Activated T-helper 2 cell treated with anti-CD3 and anti-CD28 coated beads, Interferon-gamma antibody, Interleukin-2, Interleukin-4, amounts not matched to agents 10 μg/mL and 5 μg/mL and 100 μg/mL, durations not matched to agents 14 hours and 24 hours and 36 hours (primary cell): ENCODE measurements around the gene LDLRAD1. TPM values are rescaled to one million over a fixed set of nuclear protein-coding genes. Genes with fewer than 3 reads are reported as not detected.
"Not testable (repeated sequence)": the region's sequence is repeated elsewhere in the genome, so short reads cannot be mapped to it uniquely, and the experiment has no call there.

Source experiments
- DNase-seq: peaks from one replicate; pipeline ENCODE4 v3.0.0; 2021; ENCODE audit warnings: low spot score
- H3K27ac Mint-ChIP-seq: one replicate; pipeline ENCODE4 v1.8.0; 2021; ENCODE audit warnings: mixed read lengths
- H3K27me3 Mint-ChIP-seq: one replicate; pipeline ENCODE4 v1.8.0; 2021; ENCODE audit warnings: low read depth, mixed read lengths
- H3K36me3 Mint-ChIP-seq: one replicate; pipeline ENCODE4 v1.8.0; 2021; ENCODE audit warnings: low read depth, mixed read lengths
- H3K4me1 Mint-ChIP-seq: one replicate; pipeline ENCODE4 v1.8.0; 2021; ENCODE audit warnings: low read depth, mixed read lengths
- H3K4me3 Mint-ChIP-seq: one replicate; pipeline ENCODE4 v1.8.0; 2021; ENCODE audit warnings: low read depth, mild to moderate bottlenecking, moderate library complexity, mixed read lengths
- H3K9me3 Mint-ChIP-seq: one replicate; pipeline ENCODE4 v1.8.0; 2021; ENCODE audit warnings: mixed read lengths
- intact Hi-C: fragments of 100-400 bp; cut with micrococcal nuclease; formaldehyde crosslinking; loops from one replicate; pipeline ENCODE4 v1.15.1; 2023
- total RNA-seq: library from RNA; stranded (reverse); gene quantifications from 2 replicates; pipeline ENCODE4 v1.2.3, GENCODE V29; 2022

LDLRAD1 gene
- total RNA-seq, 1 donor from 2014 or later: not detected

DNA sequence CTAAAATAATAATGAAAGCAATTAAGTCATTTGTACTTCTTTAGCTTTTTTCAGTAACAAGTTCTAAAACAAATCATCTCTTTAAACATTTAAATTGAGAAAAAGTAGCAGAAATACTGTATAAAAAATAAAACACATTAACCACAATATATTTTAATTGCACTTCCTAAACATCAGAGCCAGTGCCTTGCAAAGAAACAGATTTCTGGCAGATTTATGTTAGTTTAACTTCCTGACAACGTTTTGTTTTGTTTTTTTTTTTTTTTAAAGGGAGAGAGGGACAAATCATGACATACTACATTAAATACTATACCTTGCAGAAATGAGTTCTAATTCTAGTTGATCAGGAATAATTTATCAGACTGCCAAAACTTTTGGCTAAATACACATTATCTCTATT is 23.8 kb upstream of the LDLRAD1 start:
- no peaks in the 10 kb centered on the region for H3K9me3 Mint-ChIP-seq
- H3K27me3 Mint-ChIP-seq: no peaks in the 10 kb centered on the region
- intact Hi-C loops: no loop called here
- H3K36me3 Mint-ChIP-seq: peaks cover 64% of the 10 kb centered on the region
- H3K4me1 Mint-ChIP-seq: peaks cover 4% of the 10 kb centered on the region
- DNase-seq: no peak
- H3K27ac Mint-ChIP-seq: no peak overlapping the region
- H3K4me3 Mint-ChIP-seq: no peak overlapping the region

DNA sequence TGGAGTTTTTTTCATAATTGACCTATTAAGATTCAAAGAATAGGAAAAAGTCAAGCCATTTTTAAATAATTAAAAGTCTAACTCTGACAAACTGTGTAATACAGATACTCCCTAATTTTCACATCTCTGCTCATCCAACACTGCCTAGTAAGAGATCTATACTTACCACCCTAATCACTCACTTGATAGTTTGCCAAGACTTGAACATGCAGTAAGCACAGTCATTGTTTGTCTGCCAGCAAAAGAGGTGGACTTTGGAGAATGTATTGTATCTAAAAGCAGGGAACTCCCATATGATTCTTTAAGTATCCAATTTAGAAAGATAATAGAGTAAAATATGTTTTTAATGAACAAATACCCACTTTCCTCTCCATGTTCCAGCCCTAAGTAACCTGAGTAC is 19.5 kb upstream of the LDLRAD1 start:
- no peak for DNase-seq
- Mint-ChIP-seq H3K4me3 (no peak overlapping the region), H3K4me1 (no peaks in the 10 kb centered on the region), H3K27me3 (no peaks in the 10 kb centered on the region), H3K36me3 (peaks cover 61% of the 10 kb centered on the region), H3K9me3 (no peaks in the 10 kb centered on the region), H3K27ac (no peak overlapping the region)
- intact Hi-C loops: no loop called here

DNA sequence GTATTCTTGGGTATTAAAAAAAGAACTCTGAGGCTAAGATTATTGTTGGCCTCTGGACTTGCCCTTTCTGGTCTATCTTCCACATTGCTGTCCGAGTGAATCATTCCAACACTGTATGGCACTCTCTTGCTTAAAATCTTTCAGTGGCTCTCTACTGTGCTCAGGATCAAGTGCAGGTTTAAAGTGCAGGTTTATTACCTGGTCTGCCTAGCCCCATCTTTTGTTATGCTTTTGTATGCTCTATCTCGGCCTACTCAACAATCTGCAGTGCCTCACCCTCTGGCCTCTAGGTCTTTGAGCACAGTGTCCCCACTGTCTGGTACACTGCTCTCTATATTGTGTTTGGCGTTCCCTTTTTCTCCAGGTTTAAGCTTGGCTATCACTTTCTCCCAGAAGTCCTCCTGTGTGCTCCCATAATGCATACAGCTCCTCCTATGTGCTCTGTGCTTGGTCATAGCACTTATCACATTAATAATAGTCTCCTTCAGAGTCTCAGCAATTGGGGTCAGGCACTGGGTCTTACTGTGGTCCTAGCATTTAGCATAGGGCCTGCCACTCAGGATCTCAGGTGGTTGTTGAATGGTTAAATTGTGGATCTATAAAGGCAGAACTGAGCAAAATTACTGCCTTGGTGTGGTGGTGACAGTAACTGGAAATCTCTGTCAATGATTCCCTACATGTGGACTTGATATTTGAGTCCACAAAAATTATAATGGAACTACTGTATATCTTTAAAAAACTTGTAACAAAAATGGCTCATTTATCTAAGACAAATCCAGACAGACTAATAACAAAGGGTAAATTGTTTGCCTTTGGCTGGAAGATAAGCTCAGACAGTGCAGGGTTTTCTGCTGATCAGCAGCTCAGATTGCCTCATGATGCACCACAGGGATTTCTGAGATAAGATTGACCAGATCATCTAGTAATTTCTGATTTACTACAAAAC is 10.6 kb upstream of the LDLRAD1 start:
- Mint-ChIP-seq H3K27ac (no peak overlapping the region), H3K4me3 (no peak overlapping the region), H3K36me3 (peaks cover 27% of the 10 kb centered on the region), H3K4me1 (no peaks in the 10 kb centered on the region), H3K27me3 (no peaks in the 10 kb centered on the region), H3K9me3 (no peaks in the 10 kb centered on the region)
- intact Hi-C loops: no loop called here
- no peak for DNase-seq

DNA sequence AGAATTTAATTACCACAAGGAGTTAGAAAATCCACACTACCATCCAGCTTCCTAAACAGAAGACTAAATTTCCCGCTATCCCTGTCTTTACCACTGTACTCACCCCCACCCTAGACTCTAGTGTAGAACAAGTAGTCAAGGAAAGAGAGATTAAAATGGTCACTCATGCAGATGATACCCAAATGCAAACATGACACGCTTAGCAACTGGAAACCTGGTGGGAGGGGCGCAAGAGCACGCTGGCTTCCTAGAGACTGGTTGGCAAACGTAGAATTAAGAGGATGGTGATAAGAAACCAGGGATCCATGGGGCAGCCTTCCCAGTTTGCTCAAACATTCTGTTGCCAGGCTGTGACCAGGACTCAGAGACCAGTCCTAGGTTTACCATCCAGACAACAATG is 9.9 kb upstream of the LDLRAD1 start:
- H3K4me1 Mint-ChIP-seq: no peaks in the 10 kb centered on the region
- H3K9me3 Mint-ChIP-seq: no peaks in the 10 kb centered on the region
- no peak for DNase-seq
- H3K4me3 Mint-ChIP-seq: no peak overlapping the region
- H3K36me3 Mint-ChIP-seq: peaks cover 22% of the 10 kb centered on the region
- H3K27me3 Mint-ChIP-seq: no peaks in the 10 kb centered on the region
- intact Hi-C loops: no loop called here
- no peak overlapping the region for H3K27ac Mint-ChIP-seq

DNA sequence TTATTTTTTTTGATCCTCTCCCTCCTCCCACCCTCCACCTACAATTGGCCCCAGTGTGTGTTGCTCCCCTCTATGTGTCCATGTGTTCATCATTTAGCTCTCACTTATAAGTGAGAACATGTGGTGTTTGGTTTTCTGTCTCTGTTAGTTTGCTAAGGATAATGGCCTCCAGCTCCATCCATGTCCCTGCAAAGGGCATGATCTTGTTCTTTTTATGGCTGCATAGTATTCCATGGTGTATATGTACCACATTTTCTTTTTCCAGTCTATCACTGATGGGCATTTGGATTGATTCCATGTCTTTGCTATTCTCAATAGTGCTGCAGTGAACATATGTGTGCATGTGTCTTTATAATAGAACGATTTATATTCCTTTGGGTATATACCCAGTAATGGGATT is 6.8 kb upstream of the LDLRAD1 start:
- H3K27ac Mint-ChIP-seq, DNase-seq, H3K27me3 Mint-ChIP-seq, H3K4me3 Mint-ChIP-seq, intact Hi-C loops, H3K4me1 Mint-ChIP-seq, H3K9me3 Mint-ChIP-seq, H3K36me3 Mint-ChIP-seq: not testable (repeated sequence)

DNA sequence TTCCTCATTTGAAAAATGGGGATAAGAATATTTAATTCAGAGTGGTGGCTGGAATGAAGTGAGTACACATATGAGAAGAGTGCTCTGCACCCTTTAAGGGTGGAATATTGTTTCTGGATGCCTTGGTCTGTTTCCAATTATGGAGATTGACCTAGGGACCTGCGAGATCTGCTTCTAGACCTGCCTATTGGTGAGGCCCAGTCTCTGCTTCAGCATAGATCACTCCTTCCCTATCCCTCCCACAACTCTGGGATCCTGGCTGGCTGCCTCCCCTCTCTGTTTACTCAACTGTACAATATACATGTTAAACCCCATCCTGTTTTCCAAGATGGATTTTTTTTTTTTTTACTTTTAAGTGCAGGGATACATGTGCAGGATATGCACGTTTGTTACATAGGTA is 6.4 kb upstream of the LDLRAD1 start:
- H3K27me3 Mint-ChIP-seq: no peaks in the 10 kb centered on the region
- peaks cover 2% of the 10 kb centered on the region for H3K36me3 Mint-ChIP-seq
- no peaks in the 10 kb centered on the region for H3K9me3 Mint-ChIP-seq
- intact Hi-C loops: no loop called here
- H3K4me3 Mint-ChIP-seq: no peak overlapping the region
- no peak overlapping the region for H3K27ac Mint-ChIP-seq
- DNase-seq: no peak
- H3K4me1 Mint-ChIP-seq: no peaks in the 10 kb centered on the region

DNA sequence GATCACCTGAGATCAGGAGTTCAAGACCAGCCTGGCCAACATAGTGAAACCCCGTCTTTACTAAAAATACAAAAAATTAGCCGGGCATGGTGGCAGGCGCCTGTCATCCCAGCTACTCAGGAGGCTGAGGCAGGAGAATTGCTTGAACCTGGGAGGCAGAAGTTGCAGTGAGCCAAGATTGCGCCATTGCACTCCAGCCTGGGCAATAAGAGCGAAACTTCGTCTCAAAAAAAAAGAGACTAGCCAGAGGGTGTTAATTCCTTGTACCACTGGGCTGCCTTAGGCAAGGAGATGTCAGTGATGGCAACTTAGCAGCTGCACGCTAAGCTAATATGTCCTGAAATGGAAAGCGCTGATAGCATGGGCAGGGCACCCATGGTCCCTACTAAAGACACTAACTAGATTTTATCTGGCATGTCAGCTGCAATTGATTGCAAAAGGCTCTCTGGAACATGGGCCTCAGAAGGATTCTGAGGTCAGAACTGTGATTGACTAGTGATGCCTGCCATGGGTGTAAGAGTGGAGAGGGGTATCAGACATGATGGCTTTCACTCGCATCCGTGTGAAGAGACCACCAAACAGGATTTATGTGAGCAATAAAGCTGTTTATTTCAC is 1.7 kb upstream of the LDLRAD1 start:
- H3K9me3 Mint-ChIP-seq, H3K27ac Mint-ChIP-seq, DNase-seq, intact Hi-C loops, H3K4me3 Mint-ChIP-seq, H3K4me1 Mint-ChIP-seq, H3K27me3 Mint-ChIP-seq, H3K36me3 Mint-ChIP-seq: not testable (repeated sequence)

DNA sequence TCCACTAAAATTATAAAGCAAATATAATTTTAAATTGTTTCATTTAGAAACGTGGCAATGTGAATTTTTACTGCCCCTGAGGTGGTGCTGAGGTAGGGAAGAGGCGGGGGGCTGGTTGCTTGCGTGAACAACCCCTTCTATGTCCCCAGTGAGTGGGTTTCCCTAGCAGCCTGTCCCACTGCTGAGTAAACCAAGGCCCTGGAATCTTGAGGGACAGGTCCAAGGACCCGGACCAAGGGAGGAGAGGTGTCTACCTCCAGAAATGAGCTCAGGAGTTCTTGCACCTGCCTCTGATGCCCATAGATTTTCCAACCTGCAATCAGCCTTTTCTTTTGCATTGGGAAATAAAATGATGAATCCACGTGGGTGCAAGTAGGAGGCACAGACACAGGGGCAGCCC is 649 bp upstream of the LDLRAD1 start:
- no peak for DNase-seq

DNA sequence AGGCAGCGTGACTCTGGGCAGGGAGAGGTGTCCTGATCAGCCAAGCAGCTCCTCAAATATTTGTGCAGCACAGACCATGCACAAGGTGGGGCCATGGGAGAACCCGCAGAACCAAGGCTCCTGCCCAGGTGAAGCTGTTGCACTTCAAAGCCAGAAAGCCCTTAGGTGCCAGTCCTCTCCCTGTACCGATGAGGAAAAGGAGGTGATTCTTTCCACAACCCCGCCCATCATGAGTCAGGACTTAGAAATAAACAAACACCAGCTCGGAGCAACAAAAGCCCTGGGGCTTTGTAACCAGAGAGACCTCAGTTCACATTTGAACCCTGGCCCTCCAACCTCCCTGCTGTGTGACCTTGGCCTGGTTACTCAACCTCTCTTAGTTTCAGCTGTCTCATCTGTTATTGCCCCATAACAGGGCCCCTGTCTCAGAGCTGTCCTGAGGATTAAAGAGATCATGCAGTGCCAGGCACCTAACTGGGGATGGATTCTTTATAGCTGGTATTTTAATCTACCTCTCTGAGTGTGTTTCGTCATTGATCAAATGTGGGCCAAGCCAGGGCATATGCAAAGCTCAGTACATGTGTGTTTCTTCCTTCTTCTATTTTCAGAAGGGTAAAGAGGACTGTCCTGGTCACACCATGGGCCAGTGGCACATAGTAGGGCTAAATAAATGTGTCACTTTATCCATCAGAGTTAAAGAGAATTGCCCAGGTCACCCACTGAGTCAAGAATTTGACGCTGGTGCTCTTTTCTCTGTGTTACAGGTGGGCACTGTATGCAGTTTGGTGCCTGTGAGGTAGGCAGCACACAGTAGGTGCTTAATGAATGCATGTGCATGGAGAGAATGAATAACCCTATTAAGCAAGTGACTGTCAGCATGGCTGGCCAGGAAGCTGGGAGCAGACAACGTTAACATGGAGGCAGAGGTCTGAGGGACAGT is 1.4 kb downstream of the LDLRAD1 start:
- H3K4me3 Mint-ChIP-seq: no peak overlapping the region
- H3K27ac Mint-ChIP-seq: no peak overlapping the region

More for the DNA sequence above, 649 bp upstream of the LDLRAD1 start:
- Mint-ChIP-seq H3K27me3 (no peaks in the 10 kb centered on the region), H3K27ac (no peak overlapping the region), H3K9me3 (no peaks in the 10 kb centered on the region), H3K4me1 (no peaks in the 10 kb centered on the region), H3K36me3 (no peaks in the 10 kb centered on the region), H3K4me3 (no peak overlapping the region)
- intact Hi-C loops: no loop called here

DNA sequence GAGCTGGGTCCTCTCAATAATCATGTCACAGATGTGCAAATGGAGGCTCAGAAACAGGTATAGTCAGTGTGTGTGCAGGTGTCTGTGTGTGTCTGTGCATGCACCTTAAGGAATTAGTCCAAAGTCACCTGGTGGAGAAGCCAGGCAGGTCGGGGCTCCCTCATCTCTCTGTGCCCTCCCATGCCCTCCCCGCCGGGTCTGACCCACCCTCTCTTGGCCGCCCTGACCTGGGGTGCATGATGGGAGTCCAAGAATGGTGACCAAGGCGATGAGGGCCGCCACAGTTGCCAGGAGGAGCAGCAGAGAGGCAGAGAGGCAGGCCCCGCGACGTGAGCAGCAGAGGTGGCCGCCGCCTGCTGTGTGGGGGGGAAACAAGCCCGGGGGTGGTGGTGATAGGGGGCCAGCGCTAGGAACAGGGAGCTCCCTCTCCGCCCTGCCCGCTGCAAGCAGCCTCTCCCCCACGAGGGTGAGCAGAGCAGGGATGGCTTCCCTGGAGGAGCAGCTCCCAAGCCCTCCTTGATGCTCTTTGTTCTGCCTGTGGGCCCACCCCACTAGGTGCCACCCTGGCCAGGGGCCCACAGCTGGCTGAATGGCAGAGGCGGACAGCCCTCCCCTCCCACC is 3.9 kb downstream of the LDLRAD1 start:
- no peak for DNase-seq
- H3K36me3 Mint-ChIP-seq: no peaks in the 10 kb centered on the region
- no peaks in the 10 kb centered on the region for H3K4me1 Mint-ChIP-seq
- peaks cover 2% of the 10 kb centered on the region for H3K27me3 Mint-ChIP-seq
- intact Hi-C loops: no loop called here
- no peak overlapping the region for H3K4me3 Mint-ChIP-seq
- H3K27ac Mint-ChIP-seq: no peak overlapping the region
- H3K9me3 Mint-ChIP-seq: no peaks in the 10 kb centered on the region

More for the DNA sequence above, 1.4 kb downstream of the LDLRAD1 start:
- DNase-seq: no peak
- Mint-ChIP-seq H3K9me3 (no peaks in the 10 kb centered on the region), H3K36me3 (no peaks in the 10 kb centered on the region), H3K27me3 (no peaks in the 10 kb centered on the region), H3K4me1 (no peaks in the 10 kb centered on the region)
- intact Hi-C loops: no loop called here

DNA sequence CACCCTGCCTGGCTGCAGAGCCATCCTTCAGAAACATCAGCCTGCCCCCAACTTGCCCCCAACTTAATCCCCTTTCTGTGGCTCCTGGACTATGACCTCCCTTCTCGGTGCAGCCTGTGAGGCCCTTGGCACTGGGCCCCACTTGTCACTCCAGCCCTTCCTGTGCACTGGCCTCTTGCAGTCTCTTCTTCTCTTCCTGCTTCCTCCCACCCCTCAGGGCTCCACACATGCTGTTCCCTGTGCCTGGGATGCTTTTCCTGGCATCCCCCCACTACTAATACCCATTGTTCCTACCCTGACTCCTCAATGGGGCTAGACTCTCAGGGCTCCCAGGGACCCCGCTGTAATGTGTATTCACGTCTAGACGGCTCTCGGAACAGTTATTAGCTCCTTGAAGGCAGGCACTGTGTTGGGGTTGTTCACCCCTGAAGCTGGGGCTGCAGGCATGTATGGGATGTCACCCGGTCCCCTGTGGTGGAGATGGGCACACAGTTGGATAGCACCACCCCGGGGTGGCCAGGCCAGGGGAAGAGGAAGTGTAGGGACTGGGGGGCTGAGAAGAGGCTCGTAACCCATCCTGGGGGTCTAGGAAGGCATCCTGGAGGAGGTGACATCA is 4.5 kb downstream of the LDLRAD1 start:
- H3K4me3 Mint-ChIP-seq: no peak overlapping the region
- H3K36me3 Mint-ChIP-seq: no peaks in the 10 kb centered on the region
- no peak for DNase-seq
- peaks cover 2% of the 10 kb centered on the region for H3K27me3 Mint-ChIP-seq
- no peak overlapping the region for H3K27ac Mint-ChIP-seq
- intact Hi-C loops: no loop called here
- H3K4me1 Mint-ChIP-seq: no peaks in the 10 kb centered on the region
- H3K9me3 Mint-ChIP-seq: no peaks in the 10 kb centered on the region

DNA sequence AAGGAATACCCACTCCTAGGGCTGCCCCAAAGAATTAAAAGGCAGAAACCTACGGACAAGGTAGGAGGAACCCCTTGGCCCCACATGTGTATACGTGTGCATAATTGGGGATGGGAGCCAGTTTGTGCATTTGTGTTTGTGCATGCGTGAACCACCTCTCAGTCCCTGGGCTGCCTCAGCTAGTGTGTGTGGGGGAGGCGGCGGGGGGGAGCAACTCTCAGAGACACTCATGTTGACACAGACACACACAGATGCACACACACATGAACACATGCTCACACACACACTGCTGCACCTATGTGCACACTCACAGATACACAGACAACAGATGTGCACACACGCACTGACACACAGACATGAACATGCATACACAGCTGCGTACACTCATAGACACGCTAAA is 5.1 kb downstream of the LDLRAD1 start:
- Mint-ChIP-seq H3K4me1 (no peaks in the 10 kb centered on the region), H3K27me3 (peaks cover 2% of the 10 kb centered on the region), H3K9me3 (no peaks in the 10 kb centered on the region), H3K36me3 (no peaks in the 10 kb centered on the region), H3K4me3 (no peak overlapping the region), H3K27ac (no peak overlapping the region)
- intact Hi-C loops: no loop called here
- DNase-seq: no peak
